Posterior cingulate gyrus (tissue), 11 donors: ENCODE results near the gene ECI2.

Experiments
- DNase-seq, 10 donors: peaks; one replicate each; pipeline versions ENCODE4 v3.0.0 to v3.0.0-alpha.2; 2020 to 2021; ENCODE audit warnings: mixed read lengths in 3 of 10
- intact Hi-C: fragments of 100-400 bp; cut with DNase I; formaldehyde crosslinking; loops from one replicate; pipeline ENCODE4 v1.15.1; 2023

ECI2 gene, protein sequence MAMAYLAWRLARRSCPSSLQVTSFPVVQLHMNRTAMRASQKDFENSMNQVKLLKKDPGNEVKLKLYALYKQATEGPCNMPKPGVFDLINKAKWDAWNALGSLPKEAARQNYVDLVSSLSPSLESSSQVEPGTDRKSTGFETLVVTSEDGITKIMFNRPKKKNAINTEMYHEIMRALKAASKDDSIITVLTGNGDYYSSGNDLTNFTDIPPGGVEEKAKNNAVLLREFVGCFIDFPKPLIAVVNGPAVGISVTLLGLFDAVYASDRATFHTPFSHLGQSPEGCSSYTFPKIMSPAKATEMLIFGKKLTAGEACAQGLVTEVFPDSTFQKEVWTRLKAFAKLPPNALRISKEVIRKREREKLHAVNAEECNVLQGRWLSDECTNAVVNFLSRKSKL

DNA sequence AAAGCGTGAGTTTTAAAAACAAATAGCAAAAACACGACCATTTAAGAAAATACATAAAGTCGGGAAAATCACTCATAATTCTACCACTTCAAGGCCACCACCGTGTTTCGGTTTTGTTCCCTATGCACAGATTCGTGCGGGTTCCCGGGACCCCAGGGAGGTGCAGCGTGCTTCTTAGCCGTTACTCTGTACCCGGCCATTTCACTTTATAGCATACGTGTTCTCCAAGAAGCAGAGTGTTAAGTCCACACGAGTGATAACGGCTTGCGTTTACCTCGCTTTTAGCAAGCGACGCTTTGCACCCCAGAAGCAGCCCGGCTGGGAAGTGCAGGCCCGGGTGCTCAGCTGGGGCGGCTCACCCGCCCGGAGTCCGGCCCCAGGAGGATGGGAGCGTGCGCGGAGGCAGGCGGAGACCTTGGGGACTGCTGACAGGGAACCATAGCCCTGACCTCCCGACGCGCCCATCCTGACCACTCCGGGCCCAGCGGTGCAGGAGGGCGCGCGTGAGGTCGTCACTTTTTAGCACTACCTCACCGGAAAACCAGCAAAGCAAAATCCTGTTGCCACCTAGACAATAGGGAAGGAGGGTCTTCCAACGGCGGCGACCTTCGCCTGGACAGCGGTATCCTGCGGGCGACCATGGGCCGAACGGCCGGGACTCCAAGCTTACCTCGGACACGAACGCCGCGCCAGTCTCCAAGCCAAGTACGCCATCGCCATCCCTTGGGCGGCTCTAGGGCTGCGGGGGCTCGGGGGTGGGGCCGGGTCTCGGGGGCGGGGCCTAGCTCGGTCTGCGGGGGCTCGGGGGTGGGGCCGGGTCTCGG is at the start of gene ECI2:
TSS of gene ECI2 (minus strand) at position 735 of the 824 bp plus-strand sequence. CDS start at position 720, 15 bp downstream.
- intact Hi-C loops, result loop anchor here (1.0 kb wide), 1 partner anchor 117 kb away; no protein-coding TSS in a partner anchor
- DNase-seq, result peak in 9 of 10 donors; percentile 44 to 94 (median 62)

DNA sequence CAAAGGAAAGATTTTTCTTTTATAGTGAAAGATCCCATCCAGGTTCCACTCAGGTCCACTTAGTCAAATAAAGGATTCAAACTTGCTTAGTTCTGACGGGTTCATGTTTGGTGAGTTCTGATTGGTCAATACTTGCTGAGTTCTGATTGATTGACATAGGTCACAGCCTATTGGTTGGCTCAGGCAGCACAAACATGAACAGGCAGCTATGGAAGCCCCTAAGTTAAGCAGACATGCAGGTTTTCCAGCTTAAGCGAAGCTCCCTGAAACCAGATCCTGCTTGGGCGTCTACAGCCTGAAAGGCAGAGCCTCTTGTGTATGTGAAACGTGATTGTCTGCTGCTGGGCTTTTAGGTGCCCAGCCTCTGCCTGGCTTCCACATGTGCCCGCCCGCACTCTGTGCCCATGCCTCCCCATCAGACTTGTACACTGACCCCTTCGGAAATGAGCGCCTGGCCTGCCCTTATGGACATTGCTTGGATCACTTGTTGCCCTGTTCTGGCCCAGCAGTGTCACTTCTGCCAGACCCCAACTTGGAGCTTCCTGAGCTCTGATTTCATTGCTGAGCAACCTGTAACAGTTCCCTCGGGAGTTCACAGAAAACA is 45.4 kb upstream of the ECI2 start:
- intact Hi-C loops, result no loop called here
- DNase-seq, result no peak

DNA sequence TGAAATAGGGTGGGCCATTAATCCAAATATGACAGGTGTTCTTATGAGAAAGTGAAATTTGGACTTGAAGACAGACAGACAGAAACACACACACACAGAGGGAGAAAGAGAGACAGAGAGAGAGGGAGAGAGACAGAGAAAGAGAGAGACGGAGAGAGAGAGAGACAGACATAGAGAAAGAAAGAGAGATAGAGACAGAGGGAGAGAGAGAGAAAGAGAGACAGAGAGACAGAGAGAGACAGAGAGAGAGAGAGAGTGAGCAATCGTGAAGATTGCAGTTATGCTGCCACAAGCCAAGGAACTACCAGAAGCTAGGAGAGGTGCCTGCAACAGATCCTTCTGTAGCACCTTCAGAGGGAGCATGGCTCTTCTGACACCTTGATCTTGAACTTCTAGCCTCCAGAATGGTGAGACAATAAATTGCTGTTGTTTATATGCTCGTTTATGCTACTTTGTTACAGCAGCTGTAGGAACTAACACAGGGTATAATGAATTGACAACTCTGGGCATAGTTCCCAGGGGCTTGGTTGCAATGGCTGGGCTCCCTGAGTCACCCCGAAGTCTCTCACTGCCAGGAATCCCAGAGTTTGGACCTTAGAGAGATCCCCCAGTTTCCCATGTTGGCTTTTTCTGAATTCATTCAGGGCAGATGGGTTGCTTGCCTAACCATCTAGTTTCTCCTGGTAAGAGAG is 44.7 kb upstream of the ECI2 start:
- intact Hi-C loops, result no loop called here
- no peak for DNase-seq

DNA sequence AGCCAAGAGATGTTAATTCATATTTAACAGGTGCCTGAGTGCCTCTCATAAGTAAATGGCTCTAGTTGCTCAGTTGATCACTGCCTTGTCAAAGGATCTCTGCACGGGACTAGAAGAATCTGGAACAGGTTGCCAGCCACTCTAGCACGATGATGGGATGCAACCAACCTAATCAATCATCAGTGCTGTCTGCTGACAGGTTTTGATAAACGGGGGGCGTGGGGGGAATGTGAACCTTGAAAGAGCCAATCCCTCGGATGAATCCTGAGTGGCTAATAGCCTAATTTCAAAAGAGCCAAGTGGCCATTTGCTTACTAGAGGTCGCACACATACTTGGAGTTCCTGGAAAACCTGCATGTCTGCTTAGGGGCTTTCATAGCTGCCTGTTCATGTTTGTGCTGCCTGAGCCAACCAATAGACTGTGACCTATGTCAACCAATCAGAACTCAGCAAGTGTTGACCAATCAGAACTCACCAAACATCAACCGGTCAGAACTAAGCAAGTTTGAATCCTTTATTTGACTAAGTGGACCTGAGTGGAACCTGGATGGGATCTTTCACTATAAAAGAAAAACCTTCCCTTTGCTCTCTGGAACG is 43.5 kb upstream of the ECI2 start:
- intact Hi-C loops, result no loop called here
- no peak for DNase-seq

DNA sequence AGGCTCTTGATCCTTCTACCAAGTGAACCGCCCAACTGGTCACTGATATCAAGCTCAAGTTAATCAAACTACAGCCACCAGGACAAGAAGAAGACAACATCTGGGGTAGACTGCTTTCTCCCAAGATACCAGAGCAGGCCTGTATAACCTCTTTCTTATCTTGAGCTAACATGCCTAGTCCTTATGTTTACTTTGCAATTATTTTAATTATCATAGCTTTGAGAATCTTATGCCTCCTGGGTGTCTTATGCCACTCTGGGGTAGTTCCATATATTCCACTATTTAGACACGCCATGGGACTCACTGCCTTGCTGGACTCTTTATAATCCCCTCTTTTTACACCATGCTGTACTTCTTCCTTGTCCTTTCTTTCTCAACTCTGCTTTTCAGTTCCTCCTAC is 41.5 kb upstream of the ECI2 start:
- intact Hi-C loops, result no loop called here
- no peak for DNase-seq

DNA sequence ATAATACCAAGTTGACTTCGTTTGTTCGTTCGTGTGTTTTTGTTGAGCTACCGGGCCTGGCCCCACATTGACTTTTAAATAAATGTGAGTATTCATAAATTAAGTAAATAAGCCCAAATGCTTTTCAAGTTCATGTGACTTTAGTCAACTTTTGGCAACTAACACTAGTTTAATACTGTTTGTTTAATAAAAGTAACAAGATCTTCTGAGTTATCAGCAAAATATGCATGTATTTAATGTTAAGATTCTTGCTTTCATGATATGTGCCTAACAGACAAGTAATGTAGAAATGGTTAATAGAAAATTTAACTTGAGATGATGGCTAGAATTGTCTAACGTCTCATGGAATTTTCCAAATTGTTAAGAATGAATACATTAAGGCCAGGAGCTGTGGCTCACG is 38.7 kb upstream of the ECI2 start:
- DNase-seq, result no peak
- intact Hi-C loops, result no loop called here

DNA sequence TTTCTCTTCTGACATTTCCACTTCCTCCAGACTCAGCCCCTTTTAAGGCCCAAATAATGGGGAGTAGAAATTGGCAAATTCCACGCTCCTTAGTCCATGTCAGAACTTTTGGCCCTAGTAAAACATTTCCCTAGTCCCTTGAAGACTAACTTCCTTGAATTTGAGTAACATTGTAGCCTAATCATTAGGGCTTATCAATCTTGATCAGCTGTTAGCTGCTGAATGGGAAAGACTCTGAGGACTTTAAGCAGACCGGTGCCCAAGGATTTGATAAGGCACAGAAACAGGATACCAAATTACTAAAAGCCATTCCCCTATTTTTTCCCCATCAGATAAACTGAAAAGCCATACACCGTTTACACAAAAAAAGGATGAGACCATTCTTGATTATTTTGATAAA is 37.0 kb upstream of the ECI2 start:
- no peak for DNase-seq
- intact Hi-C loops, result no loop called here

DNA sequence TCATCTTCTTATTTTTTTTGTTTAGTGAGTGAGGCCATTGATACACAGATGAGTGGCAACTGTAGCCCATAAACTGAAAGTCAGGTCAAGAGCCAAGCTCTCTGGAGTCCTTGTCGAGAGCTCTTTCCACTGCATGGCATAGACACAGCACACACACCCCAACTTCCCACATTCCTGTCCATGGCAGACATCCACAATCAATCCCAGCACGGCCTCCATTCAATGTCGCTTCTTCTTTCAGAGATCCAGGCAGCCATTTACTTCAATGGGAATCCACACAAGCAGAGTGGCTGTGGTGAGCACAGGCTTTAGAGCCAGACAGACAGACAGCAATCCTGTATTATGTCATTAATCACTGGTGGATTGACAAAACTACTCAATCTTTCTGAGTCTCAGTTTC is 34.9 kb upstream of the ECI2 start:
- DNase-seq, result no peak
- intact Hi-C loops, result no loop called here

DNA sequence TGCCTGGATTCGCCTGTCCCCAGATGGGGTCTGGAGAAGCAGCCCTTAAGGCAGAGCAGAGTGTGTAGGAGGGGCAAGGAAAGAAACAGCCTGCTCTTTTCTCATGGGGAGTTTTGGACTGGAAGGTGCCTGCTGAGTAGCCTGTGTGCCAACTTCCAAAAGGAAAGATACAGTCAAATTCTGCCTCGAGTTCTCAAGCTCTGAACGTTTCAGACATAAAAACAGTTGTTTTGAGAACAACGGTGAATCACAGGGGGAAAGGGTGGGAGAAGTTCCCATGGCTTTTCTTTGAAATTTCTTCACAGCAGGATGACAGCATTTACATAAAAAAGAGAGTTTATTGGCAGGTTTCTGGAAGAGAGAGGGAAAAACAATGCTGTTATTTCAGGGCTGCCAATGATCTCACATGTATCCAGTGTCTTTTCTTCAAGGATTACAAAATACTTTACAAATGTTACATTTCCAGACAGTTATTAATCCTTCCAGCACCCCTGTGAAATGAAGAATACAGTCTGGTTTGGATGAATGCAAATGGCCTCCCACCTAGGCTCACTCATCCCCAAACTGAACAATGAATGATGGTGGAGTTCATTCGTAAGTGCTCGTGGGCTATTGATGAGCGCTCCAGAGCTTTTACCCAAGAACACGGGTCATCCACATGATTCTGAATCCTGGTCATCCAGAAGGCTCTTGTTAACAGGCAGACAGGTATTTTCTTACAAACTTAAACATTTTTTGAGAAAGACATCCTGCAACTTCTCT is 33.8 kb upstream of the ECI2 start:
- DNase-seq, result no peak
- intact Hi-C loops, result no loop called here

DNA sequence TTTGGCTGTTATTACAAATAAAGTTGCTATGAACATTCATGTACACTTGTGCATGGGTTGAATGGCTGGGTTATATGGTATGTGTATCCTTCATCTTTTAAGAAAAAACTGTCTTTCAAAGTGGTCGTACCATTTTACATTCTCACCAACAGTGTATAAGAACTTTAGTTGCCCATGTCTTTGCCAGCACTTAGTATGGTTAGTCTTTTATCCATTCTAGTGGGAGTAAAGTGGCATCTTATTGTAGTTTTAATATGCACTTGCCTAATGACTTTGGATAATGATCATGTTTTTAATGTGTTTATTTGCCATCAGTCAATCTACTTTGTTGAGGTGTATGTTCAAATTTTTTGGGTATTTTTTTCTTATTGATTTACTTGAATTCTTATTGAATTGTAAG is 32.5 kb upstream of the ECI2 start:
- intact Hi-C loops, result no loop called here

DNA sequence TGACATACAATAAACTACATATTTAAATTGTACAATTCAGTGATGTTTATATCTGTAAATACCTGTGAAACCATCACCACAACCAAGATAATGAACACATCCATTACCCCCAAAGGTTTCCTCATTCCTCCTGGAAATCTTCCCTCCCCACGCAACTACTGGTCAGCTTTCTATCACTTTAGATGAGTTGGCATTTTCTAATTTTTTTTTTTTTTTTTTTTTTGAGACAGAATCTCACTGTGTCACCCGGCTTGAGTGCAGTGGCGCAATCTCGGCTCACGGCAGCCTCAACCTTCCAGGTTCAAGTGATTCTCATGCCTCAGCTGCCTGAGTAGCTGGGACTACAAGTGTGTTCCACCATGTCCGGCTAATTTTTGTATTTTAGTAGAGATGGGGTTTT is 31.7 kb upstream of the ECI2 start:
- intact Hi-C loops, result no loop called here
- no peak for DNase-seq

More for the DNA sequence above, 32.5 kb upstream of the ECI2 start:
- DNase-seq, result no peak

DNA sequence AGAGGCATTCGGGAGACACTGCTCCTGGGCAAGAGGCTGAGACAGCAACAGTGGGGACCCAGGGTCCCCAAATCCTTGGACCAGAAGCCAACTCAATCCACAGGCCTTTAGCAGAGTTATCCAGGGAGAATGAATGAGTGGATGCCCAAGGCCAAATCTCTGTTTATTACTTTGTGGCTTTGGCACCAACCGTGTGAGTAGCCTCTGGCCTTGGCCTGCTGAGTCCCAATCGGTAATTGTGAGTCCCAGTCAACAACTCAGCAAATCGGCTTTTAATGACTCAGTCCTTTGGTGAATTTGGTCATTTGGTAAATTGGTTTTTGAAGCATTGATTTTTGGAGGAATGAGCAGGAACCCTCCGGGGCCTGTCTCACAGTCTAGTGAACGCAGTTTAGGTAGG is 29.1 kb upstream of the ECI2 start:
- intact Hi-C loops, result no loop called here
- no peak for DNase-seq

DNA sequence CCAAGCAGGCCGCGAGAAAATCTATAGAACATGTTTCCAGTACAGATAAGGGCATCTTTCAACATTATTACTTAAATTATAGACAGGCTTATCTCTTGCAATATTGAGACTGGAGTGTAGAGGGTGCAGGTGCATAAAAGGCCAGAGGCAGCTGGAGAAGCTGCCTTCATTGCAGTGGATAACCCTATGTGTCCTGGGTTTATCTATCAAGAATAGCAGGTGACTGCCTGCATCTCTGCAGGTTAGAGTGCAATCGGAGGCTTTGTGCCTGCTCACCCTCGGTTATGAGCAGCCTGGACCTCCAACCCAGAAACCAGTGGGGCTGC is 28.7 kb upstream of the ECI2 start:
- no peak for DNase-seq
- intact Hi-C loops, result no loop called here

DNA sequence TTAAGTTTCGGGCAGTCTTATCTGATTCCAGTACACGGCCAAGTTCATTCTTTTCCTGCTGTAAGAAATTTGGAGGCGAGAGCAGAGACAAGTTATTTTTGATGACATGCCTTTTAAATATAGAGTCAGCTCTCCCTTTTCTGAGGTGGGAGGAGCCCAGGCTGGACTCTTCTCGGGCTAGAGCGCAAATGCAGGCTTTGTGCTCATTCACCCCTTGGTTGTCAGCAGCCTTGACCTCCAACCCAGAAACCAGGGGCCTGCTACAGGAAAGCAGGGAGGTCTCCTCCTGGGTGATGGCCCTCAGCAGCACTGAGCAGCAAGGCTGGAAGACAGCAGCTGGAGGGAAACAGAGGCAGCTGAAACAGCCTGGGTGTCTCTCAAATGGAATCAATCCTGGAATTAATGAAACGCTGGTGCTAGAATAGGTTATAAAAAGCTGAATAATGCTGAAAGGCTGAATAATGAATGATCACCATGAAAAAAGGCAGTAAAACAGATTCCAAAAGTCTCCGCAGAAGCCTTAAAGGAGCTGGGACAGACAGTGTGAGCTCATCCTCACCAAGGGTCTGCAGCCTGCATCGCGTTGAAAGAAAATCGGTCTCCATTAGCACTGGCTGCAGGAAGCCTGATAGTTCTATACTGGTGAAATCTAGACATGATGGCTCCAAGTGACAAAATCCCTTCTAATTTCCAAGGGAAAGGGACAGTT is 28.2 kb upstream of the ECI2 start:
- peak in 1 of 10 donors; percentile 67 for DNase-seq
- intact Hi-C loops, result no loop called here

DNA sequence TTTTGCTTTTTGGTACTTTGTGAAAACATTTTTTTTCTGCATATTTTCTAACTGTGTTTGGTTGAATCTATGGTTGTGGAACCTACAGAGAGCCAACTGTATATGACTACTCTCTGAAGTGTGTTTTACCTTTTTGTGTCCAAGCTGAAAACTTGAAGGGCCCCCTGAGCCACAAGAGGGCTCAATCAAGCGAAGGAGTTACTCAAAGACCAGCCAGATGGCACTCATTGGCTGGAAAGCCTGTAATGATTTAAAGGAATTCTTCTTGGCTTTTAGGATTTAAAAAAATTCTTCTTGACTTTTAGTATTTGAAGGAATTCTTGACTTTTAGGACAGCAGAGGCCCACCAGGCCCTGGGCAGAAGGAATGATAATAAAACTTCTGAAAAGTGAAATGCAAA is 27.0 kb upstream of the ECI2 start:
- no peak for DNase-seq
- intact Hi-C loops, result no loop called here

DNA sequence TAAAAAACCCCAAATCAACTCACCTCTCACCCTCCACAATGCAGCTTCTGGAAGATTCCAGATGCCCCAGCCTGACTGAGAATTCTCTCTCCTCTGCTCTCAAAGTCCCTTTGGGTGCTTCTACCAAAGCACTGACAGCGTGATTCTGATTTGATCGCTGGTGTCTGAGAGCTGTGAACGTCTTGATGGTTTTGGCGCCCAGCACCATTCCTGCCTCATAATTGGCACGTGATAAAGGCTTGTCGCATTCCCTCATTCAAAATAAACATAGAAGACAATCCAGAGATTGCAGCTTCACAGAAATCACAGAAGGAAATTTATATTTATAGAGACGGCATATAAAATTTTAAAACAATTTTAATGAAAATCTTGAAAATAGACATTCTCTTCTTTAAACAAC is 24.1 kb upstream of the ECI2 start:
- intact Hi-C loops, result loop anchor here (10.0 kb wide), 1 partner anchor 415 kb away; no protein-coding TSS in a partner anchor
- DNase-seq, result no peak

DNA sequence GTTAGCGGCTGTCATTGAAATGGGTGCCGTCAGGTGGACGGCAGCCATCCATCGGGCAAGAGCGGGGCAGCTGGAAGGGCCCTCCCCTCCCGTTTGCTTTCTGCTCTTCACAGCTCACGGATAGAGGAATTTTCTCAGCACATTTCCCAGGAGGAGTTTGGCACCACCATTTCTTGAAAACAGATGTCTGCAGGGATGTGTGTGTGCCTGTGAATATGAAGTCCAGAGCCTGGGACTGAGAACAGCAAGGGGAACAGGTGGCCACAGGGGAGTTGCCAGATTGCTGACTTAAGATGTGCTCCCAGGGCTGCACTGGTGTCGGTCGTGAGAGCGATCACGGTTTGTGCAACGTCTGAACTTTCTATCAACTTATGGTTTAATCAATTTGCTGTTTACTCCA is 22.1 kb upstream of the ECI2 start:
- intact Hi-C loops, result loop anchor here (10.0 kb wide), 1 partner anchor 413 kb away; no protein-coding TSS in a partner anchor
- DNase-seq, result peak in 4 of 10 donors; percentile 17 to 81 (median 76)

DNA sequence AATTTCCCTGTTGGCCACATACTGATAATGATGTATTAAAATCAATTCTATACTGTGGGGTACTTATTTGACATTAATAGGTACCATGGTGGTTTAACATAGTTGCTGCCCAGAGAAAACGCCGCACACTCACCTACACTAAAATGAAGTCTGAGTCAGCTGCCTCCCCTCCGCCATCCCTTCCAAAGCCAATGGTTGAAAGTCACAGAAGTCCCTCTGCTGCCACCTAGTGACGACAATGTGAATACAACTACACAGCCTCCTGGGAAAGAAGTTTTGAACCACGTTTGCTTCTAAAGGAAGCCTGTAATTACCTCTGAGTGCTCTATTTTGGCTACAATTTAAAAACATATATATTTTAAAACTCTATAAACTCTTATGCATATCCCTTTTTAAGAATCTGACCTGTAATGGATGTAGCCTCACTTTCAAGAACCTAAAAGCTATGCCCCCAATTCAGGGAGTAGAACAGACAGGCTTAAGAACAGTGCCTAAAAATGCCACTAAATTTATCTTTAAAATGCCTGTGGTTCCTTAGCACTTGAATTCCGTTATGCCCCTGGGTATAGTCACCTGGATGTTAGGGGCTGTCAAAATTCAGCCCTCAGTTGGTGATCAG is 20.6 kb upstream of the ECI2 start:
- intact Hi-C loops, result loop anchor here (1.0 to 10.0 kb wide), 2 partner anchors 101 to 411 kb away; no protein-coding TSS in a partner anchor
- DNase-seq, result peak; percentile 33 to 92 (median 74)
